K562 (cell line): ENCODE data around the gene TBX1. TPM values are rescaled to one million over a fixed set of nuclear protein-coding genes. Genes with fewer than 3 reads are reported as not detected.
A peak's percentile ranks its signal among the peaks of the same experiment; 100 is the strongest.

ENCODE experiments used
- ATAC-seq: fragments of 200-7000 bp; cut with Tn5 transposase; 3 replicates; pipeline ENCODE4 v1.9.1; 2020; ENCODE audit warnings: moderate library complexity
- BruUV-seq: library from RNA; stranded (reverse); fragments of 400-500 nt; replicated peaks from 2 replicates; lab custom pipeline; 2021; lab: Mats Ljungman, UMichigan
- CTCF ChIA-PET: fragments of 300-600 bp; formaldehyde crosslinking; extraction: SDS; loops from one replicate; lab custom pipeline; 2021; ENCODE audit warnings: low intra/inter-chr PET ratio; lab: Yijun Ruan, JAX
- POLR2A ChIA-PET: fragments of 300-600, 350-650 bp; sonication (Branson Sonifier 250); formaldehyde crosslinking; extraction: SDS; loops from one replicate; lab custom pipeline; 2021; ENCODE audit warnings: antibody characterized with exemption, inconsistent platforms; lab: Yijun Ruan, JAX
- DNase-seq, 4 experiments: peaks; one replicate each; pipeline versions ENCODE4 v3.0.0 to v3.0.0-alpha.2; 2011 to 2018; ENCODE audit warnings: low spot score in 3 of 4, mixed read lengths in 3 of 4; ENCODE audit errors: extremely low read depth in 1 of 4
- FAIRE-seq: peaks from 2 replicates; lab custom pipeline; 2011; peaks lifted over from hg19 to GRCh38; lab: Jason Lieb, UNC
- H2AFZ ChIP-seq: 2 replicates; pipeline ENCODE4 v1.6.0; 2011; ENCODE audit warnings: low read depth, low read length, control low read depth, inconsistent platforms
- H3K27ac ChIP-seq: fragments of 200-600 bp; 3 replicates; pipeline ENCODE4 v1.8.0; 2011; ENCODE audit warnings: low read depth, mild to moderate bottlenecking, control low read depth, inconsistent platforms, low read length, moderate library complexity, mixed read lengths; ENCODE audit errors: extremely low read depth
- H3K27me3 ChIP-seq, 2 experiments: fragments of 300-600 bp in 1 of 2; 2 replicates in 1 of 2; 3 replicates in 1 of 2; pipeline versions ENCODE4 v1.6.0 to v1.8.0; 2011; ENCODE audit warnings: inconsistent platforms in 2 of 2, low read length in 2 of 2, mild to moderate bottlenecking in 1 of 2, mixed read lengths in 1 of 2, moderate library complexity in 1 of 2; ENCODE audit not compliant: control insufficient read depth in 2 of 2, insufficient read depth in 2 of 2
- H3K36me3 ChIP-seq: fragments of 300-600 bp; 3 replicates; pipeline ENCODE4 v1.8.0; 2011; ENCODE audit warnings: mild to moderate bottlenecking, low read length, inconsistent platforms; ENCODE audit not compliant: control insufficient read depth, insufficient read depth
- H3K4me1 ChIP-seq, 2 experiments: fragments of 200-600 bp in 1 of 2; replicated peaks in 1 of 2; 2 replicates in 1 of 2; 3 replicates in 1 of 2; pipeline versions ENCODE4 v1.5.1 to v1.8.0; 2011; ENCODE audit warnings: inconsistent platforms in 2 of 2, low read length in 2 of 2, mild to moderate bottlenecking in 1 of 2, mixed read lengths in 1 of 2, moderate library complexity in 1 of 2; ENCODE audit not compliant: control insufficient read depth in 2 of 2, insufficient read depth in 2 of 2
- H3K4me2 ChIP-seq: 2 replicates; pipeline ENCODE4 v1.6.1; 2011; ENCODE audit warnings: low read length, control low read depth, inconsistent platforms, mixed read lengths; ENCODE audit not compliant: insufficient read depth
- H3K4me3 ChIP-seq: fragments of 200-600 bp; sonication (generic), shearing (Covaris generic); 2 replicates; pipeline ENCODE4 v1.5.1; 2016; ENCODE audit warnings: control low read depth, inconsistent platforms
- H3K79me2 ChIP-seq: fragments of 200-600 bp; 3 replicates; pipeline ENCODE4 v1.8.0; 2011; ENCODE audit warnings: low read length, inconsistent platforms; ENCODE audit not compliant: control insufficient read depth, insufficient read depth
- H3K9ac ChIP-seq, 2 experiments: 2 replicates each; pipeline versions ENCODE4 v1.6.0 to v1.6.1; 2011; ENCODE audit warnings: low read depth in 2 of 2, low read length in 2 of 2, control low read depth in 1 of 2, inconsistent platforms in 1 of 2, mild to moderate bottlenecking in 1 of 2, mixed read lengths in 1 of 2; ENCODE audit not compliant: insufficient read depth in 1 of 2
- H3K9me1 ChIP-seq: one replicate; pipeline ENCODE4 v1.6.0; 2011; ENCODE audit warnings: inconsistent platforms, mild to moderate bottlenecking, low read length, moderate library complexity; ENCODE audit not compliant: control insufficient read depth, insufficient read depth
- H3K9me3 ChIP-seq: replicated peaks from 2 replicates; pipeline ENCODE4 v1.5.1; 2011; ENCODE audit warnings: low read depth, low read length, inconsistent platforms; ENCODE audit not compliant: control insufficient read depth, insufficient read depth
- H4K20me1 ChIP-seq: replicated peaks from 2 replicates; pipeline ENCODE4 v1.6.1; 2011; ENCODE audit warnings: low read length, inconsistent platforms, mixed read lengths; ENCODE audit not compliant: control insufficient read depth, insufficient read depth
- BRD4 ChIP-seq: fragments of 200-600 bp; sonication (generic); IDR thresholded peaks from 2 replicates; pipeline ENCODE4 v1.6.1; 2017; ENCODE audit warnings: inconsistent platforms
- CXXC5 ChIP-seq: fragments of 250-450 bp; sonication (Bioruptor Pico); IDR thresholded peaks from 2 replicates; pipeline ENCODE4 v1.8.0; 2022; ENCODE audit warnings: inconsistent platforms, mild to moderate bottlenecking, moderate library complexity
- DIDO1 ChIP-seq: fragments of 450-650 bp; IDR thresholded peaks from 2 replicates; pipeline ENCODE4 v1.6.1; 2016; ENCODE audit warnings: low read depth, missing biosample characterization, missing genetic modification characterization
- HMGN3 ChIP-seq: IDR thresholded peaks from 2 replicates; pipeline ENCODE4 v1.6.1; 2011; ENCODE audit warnings: borderline replicate concordance, low read depth, mild to moderate bottlenecking, mixed read lengths, low read length; ENCODE audit not compliant: insufficient read length; ENCODE audit errors: extremely low read depth
- HNRNPLL ChIP-seq: fragments of 200-400 bp; formaldehyde crosslinking; IDR thresholded peaks from 2 replicates; pipeline ENCODE4 v1.6.1; 2017; ENCODE audit warnings: low read length, low read depth, mild to moderate bottlenecking; ENCODE audit not compliant: poor library complexity, severe bottlenecking
- HNRNPUL1 ChIP-seq: fragments of 200-400 bp; formaldehyde crosslinking; IDR thresholded peaks from 2 replicates; pipeline ENCODE4 v1.6.1; 2017; ENCODE audit warnings: low read length
- MAFK ChIP-seq: IDR thresholded peaks from 2 replicates; pipeline ENCODE4 v1.6.1; 2011; ENCODE audit warnings: low read length, improper control_type of control experiment
- MAZ ChIP-seq, 2 experiments: fragments of 450-650 bp in 1 of 2; sonication (generic) in 1 of 2; formaldehyde crosslinking; IDR thresholded peaks in 1 of 2; conservative IDR thresholded peaks in 1 of 2; 2 replicates each; pipeline versions ENCODE4 v1.4.0 to v1.5.0; 2020; ENCODE audit warnings: mild to moderate bottlenecking in 1 of 2, missing genetic modification reagents in 1 of 2
- PHF8 ChIP-seq: fragments of 200-600 bp; sonication (generic); IDR thresholded peaks from 2 replicates; pipeline ENCODE4 v1.6.1; 2012; ENCODE audit warnings: mixed run types, mild to moderate bottlenecking, inconsistent platforms, low read length, moderate library complexity, borderline replicate concordance
- RB1 ChIP-seq: fragments of 450-650 bp; IDR thresholded peaks from 2 replicates; pipeline ENCODE4 v1.6.1; 2017; ENCODE audit warnings: low read depth, mild to moderate bottlenecking
- RBM22 ChIP-seq: fragments of 200-400 bp; formaldehyde crosslinking; IDR thresholded peaks from 2 replicates; pipeline ENCODE4 v1.6.1; 2018; ENCODE audit warnings: low read length, low read depth; ENCODE audit not compliant: poor library complexity, severe bottlenecking
- WHSC1 ChIP-seq: IDR thresholded peaks from one replicate; pipeline ENCODE4 v1.6.1; 2012; ENCODE audit warnings: low read length, control low read depth, inconsistent platforms
- WGBS: fragments of 100-300 bp; shearing (Covaris generic); methylation state at CpG from one replicate; pipeline ENCODE4 v1.1.6; 2016; ENCODE audit warnings: low coverage, mixed read lengths; ENCODE audit not compliant: insufficient coverage; ENCODE audit errors: missing lambda C conversion rate; 5-methylcytosine and 5-hydroxymethylcytosine counted together
- in situ Hi-C: fragments of 300-500 bp; cut with MboI; formaldehyde crosslinking; loops from 4 replicates; pipeline ENCODE4 v1.15.0; 2018; ENCODE audit warnings: inconsistent platforms, mixed read lengths
- intact Hi-C: fragments of 100-400 bp; cut with micrococcal nuclease; formaldehyde crosslinking; loops from 2 replicates; pipeline ENCODE4 v1.14.2; 2022
- polyA plus RNA-seq, 8 experiments: library from polyadenylated mRNA; depleted of rRNA in 4 of 8; stranded (reverse) in 5 of 8; unstranded in 3 of 8; fragments of >200 nt; fragmentation: Nextera tagmentation in 2 of 8; fragmentation: Illumina TruSeq in 1 of 8; extraction: Ambion mirVana in 2 of 8; extraction: Trizol in 1 of 8; gene quantifications; 2 replicates each; pipeline versions ENCODE4 v1.2.1 to v1.2.3, GENCODE V29; 2011 to 2014; ENCODE audit warnings: inconsistent platforms in 1 of 8, missing spikeins in 1 of 8
- total RNA-seq, 7 experiments: library from RNA; depleted of rRNA in 6 of 7; stranded (reverse); fragments of >200 nt in 6 of 7; fragmentation: Illumina TruSeq in 2 of 7; extraction: Trizol in 2 of 7; gene quantifications; 2 replicates each; pipeline versions ENCODE4 v1.2.1 to v1.2.3, GENCODE V29; 2011 to 2021; ENCODE audit warnings: low replicate concordance in 1 of 7
- TF ChIP-seq, protein P1 (sequence below), 2 experiments: fragments of 450-650 bp in 1 of 2; IDR thresholded peaks; 2 replicates each; pipeline ENCODE4 v1.6.1; 2011 to 2017; ENCODE audit warnings: low read depth in 2 of 2, antibody characterized with exemption in 1 of 2, borderline replicate concordance in 1 of 2, low read length in 1 of 2, mild to moderate bottlenecking in 1 of 2, mixed read lengths in 1 of 2; ENCODE audit not compliant: control insufficient read depth in 1 of 2
- TF ChIP-seq, protein P2 (sequence below): conservative IDR thresholded peaks from 2 replicates; pipeline ENCODE4 v1.6.1; 2011; ENCODE audit warnings: low read depth, mild to moderate bottlenecking, low read length; ENCODE audit not compliant: control insufficient read depth
- TF ChIP-seq, protein P3 (sequence below): sonication (generic); IDR thresholded peaks from 2 replicates; pipeline ENCODE4 v1.6.1; 2016
- TF ChIP-seq, protein P4 (sequence below): fragments of 250-450 bp; sonication (Bioruptor Pico); IDR thresholded peaks from 2 replicates; pipeline ENCODE4 v1.9.0; 2021; ENCODE audit warnings: mild to moderate bottlenecking

Gene TBX1
- total and polyA plus RNA-seq, 9 of the 15 experiments (the other 6 are each of a cell fraction or from before 2014, with no cell fraction given): 0.07 to 35.0 (median 3.9) TPM

DNA sequence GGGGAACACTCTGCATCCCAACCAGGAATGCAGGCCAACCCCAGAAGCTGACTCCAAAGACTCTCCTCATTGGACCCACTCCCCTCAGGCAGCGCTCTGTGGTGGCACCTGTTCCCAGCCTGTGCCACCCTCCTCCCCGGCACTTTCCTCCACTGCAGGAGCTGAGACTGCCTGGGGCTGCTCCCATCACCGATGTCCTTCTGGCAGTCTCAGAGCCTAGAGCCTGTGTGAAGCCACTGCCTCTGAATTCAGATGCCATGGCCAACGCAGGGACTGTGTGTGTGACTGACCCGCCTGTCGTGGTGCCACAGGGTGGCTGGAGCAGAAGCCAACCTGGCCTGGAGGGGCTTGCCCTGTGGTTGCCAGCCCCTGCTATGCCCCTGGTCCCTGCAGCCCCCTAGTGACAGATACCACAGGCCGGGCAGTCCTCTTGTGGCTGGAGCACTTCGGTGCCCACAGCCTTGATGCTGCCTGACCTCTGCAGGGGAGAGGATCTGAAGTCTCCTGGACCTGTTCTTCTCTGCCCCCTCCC lies 43.2 kb downstream of the TBX1 start:
- FAIRE-seq: no peak
- H3K9me1 ChIP-seq: no peaks in the 10 kb centered on the region
- H3K27me3 ChIP-seq: no peaks in the 10 kb centered on the region
- no peak overlapping the region for H3K4me2 ChIP-seq
- H3K4me3 ChIP-seq: no peak overlapping the region
- peak overlapping the region in 1 of 2 experiments; percentile 8; a peak in 2 of 4 replicates for H3K9ac ChIP-seq
- no peaks in the 10 kb centered on the region for H3K79me2 ChIP-seq
- no peak for ATAC-seq
- intact Hi-C loops: loop anchor here (5.0 kb wide), 1 partner anchor 48 kb away; the partner anchor contains the start of genes GNB1L and RTL10
- no peak for DNase-seq
- no TSS peak for BruUV-seq
- no peaks in the 10 kb centered on the region for H3K9me3 ChIP-seq
- no peak overlapping the region for H2AFZ ChIP-seq
- peaks cover 33% of the 10 kb centered on the region for H4K20me1 ChIP-seq
- H3K4me1 ChIP-seq: peaks cover 13 to 73% of the 10 kb centered on the region in 2 experiments
- no peak overlapping the region for H3K27ac ChIP-seq
- WGBS: 76% methylated on average over 8 of the region's 8 CpGs
- ChIA-PET CTCF (no interaction called here), POLR2A (interaction anchor here (0.5 to 0.7 kb wide), 2 partner anchors 117 to 149 kb away, joined by 3 to 4 read pairs; no protein-coding TSS in a partner anchor)
- H3K36me3 ChIP-seq: 0 out of 3 replicates have a peak, but pooled peaks cover 3% of the 10 kb centered on the region
- in situ Hi-C loops: no loop called here
- TF ChIP-seq, protein P1, sequence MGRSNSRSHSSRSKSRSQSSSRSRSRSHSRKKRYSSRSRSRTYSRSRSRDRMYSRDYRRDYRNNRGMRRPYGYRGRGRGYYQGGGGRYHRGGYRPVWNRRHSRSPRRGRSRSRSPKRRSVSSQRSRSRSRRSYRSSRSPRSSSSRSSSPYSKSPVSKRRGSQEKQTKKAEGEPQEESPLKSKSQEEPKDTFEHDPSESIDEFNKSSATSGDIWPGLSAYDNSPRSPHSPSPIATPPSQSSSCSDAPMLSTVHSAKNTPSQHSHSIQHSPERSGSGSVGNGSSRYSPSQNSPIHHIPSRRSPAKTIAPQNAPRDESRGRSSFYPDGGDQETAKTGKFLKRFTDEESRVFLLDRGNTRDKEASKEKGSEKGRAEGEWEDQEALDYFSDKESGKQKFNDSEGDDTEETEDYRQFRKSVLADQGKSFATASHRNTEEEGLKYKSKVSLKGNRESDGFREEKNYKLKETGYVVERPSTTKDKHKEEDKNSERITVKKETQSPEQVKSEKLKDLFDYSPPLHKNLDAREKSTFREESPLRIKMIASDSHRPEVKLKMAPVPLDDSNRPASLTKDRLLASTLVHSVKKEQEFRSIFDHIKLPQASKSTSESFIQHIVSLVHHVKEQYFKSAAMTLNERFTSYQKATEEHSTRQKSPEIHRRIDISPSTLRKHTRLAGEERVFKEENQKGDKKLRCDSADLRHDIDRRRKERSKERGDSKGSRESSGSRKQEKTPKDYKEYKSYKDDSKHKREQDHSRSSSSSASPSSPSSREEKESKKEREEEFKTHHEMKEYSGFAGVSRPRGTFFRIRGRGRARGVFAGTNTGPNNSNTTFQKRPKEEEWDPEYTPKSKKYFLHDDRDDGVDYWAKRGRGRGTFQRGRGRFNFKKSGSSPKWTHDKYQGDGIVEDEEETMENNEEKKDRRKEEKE (IDR thresholded peaks at IDR 0.05; ENCODE audit: borderline replicate concordance in 1 of 2, control insufficient read depth in 1 of 2, low read depth in 2 of 2, low read length in 1 of 2): no peak
- TF ChIP-seq BRD4 (no peak), HNRNPLL (no peak), WHSC1 (peak; percentile 98), RB1 (0 out of 2 replicates have a peak, but pooled peaks have one; percentile 16), RBM22 (no peak), HMGN3 (peak; percentile 5), DIDO1 (tag) (no peak), CXXC5 (CRISPR knock-in tag) (no peak), PHF8 (0 out of 2 replicates have a peak, but pooled peaks have one; percentile 19), HNRNPUL1 (no peak), MAFK (no peak), MAZ (CRISPR knock-in tag; conservative IDR thresholded peaks at IDR 0.05 in 1 of 2, IDR thresholded peaks at IDR 0.05 in 1 of 2) (no peak)
- TF ChIP-seq, protein P2, sequence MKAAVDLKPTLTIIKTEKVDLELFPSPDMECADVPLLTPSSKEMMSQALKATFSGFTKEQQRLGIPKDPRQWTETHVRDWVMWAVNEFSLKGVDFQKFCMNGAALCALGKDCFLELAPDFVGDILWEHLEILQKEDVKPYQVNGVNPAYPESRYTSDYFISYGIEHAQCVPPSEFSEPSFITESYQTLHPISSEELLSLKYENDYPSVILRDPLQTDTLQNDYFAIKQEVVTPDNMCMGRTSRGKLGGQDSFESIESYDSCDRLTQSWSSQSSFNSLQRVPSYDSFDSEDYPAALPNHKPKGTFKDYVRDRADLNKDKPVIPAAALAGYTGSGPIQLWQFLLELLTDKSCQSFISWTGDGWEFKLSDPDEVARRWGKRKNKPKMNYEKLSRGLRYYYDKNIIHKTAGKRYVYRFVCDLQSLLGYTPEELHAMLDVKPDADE: peak; percentile 30; the same call in 1 of the 2 replicates
- TF ChIP-seq, protein P3, sequence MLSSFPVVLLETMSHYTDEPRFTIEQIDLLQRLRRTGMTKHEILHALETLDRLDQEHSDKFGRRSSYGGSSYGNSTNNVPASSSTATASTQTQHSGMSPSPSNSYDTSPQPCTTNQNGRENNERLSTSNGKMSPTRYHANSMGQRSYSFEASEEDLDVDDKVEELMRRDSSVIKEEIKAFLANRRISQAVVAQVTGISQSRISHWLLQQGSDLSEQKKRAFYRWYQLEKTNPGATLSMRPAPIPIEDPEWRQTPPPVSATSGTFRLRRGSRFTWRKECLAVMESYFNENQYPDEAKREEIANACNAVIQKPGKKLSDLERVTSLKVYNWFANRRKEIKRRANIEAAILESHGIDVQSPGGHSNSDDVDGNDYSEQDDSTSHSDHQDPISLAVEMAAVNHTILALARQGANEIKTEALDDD: no peak
- TF ChIP-seq, protein P4, sequence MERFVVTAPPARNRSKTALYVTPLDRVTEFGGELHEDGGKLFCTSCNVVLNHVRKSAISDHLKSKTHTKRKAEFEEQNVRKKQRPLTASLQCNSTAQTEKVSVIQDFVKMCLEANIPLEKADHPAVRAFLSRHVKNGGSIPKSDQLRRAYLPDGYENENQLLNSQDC (CRISPR knock-in tag): no peak
